HG03108 (cell line): Measurements from ENCODE around the gene GPR84.
A peak's percentile ranks its signal among the peaks of the same experiment; 100 is the strongest.

Experiments used
- ATAC-seq: cut with Tn5 transposase; IDR thresholded peaks from one replicate; pipeline ENCODE4 v1.9.1; 2021; ENCODE audit warnings: moderate library complexity; ENCODE audit not compliant: unreplicated experiment

GPR84 gene

GRCh38 chr12:54375259-54375579 is 10.9 kb upstream of the GPR84 start:
- no peak for ATAC-seq

GRCh38 chr12:54374562-54375258 is 10.4 kb upstream of the GPR84 start:
- no peak for ATAC-seq

- no peak for ATAC-seq
Observed at GRCh38 chr12:54373649-54374561, 9.6 kb upstream of the GPR84 start.

- ATAC-seq, result no peak
Observed at GRCh38 chr12:54372113-54372806, 8.0 kb upstream of the GPR84 start.

GRCh38 chr12:54371328-54372112 is 7.2 kb upstream of the GPR84 start:
- ATAC-seq, result no peak

GRCh38 chr12:54370171-54370730 is 6.0 kb upstream of the GPR84 start:
- no peak for ATAC-seq

- no peak for ATAC-seq
Observed at GRCh38 chr12:54369597-54370131, 5.4 kb upstream of the GPR84 start.

GRCh38 chr12:54368709-54369596 is 4.7 kb upstream of the GPR84 start:
- peak; percentile 57 for ATAC-seq

- no peak for ATAC-seq
Observed at GRCh38 chr12:54368025-54368708, 3.9 kb upstream of the GPR84 start.

GRCh38 chr12:54363618-54364017 is 668 bp downstream of the GPR84 start:
- ATAC-seq, result no peak

- ATAC-seq, result no peak
Observed at GRCh38 chr12:54363047-54363446, 1.2 kb downstream of the GPR84 start.

- ATAC-seq, result no peak
Observed at GRCh38 chr12:54360717-54361456, 3.4 kb downstream of the GPR84 start.

- ATAC-seq, result no peak
Observed at GRCh38 chr12:54359762-54360351, 4.4 kb downstream of the GPR84 start.

GRCh38 chr12:54358945-54359761 is 5.1 kb downstream of the GPR84 start:
- ATAC-seq, result peak; percentile 96

- no peak for ATAC-seq
Observed at GRCh38 chr12:54358191-54358944, 5.9 kb downstream of the GPR84 start.

- no peak for ATAC-seq
Observed at GRCh38 chr12:54357506-54358190, 6.6 kb downstream of the GPR84 start.
